Measurements from ENCODE around the gene CCND2. TPM values are rescaled to one million over a fixed set of nuclear protein-coding genes. Genes with fewer than 3 reads are reported as not detected.

Gene CCND2
- total and polyA plus RNA-seq, 9 of the 15 experiments (the other 6 are each of a cell fraction or from before 2014, with no cell fraction given) = 13.6 to 99.3 (median 39.6) TPM

DNA sequence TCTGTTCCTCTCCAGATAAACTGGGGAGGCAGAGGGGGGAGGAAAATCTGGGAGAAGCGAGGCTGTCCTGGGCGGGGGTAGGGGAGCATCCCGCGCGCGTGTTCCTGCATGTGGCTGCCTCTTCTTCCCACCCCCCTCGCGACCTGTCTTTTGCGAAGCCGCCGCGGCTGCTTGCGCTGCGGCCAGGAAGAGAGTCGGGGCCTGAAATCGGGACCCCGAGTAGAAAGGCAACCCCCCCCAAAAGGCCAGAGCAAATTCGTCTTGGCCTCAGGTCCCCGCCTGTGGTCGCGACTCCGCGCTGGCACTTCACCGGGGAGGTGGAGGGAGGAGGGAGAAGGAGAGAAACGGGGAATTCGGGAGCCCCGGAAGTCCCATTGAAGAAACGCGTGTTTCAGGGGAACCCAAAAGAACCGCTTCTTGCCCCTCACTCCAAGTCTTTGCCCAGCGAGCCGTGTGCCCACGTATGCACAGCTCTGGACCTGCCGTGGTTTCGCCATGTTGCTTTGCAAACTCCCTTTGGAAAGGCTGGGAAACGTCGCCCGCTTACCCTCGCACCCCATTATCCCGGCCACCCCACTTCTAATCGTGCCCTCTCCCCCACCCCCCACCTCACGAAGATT lies 944 bp downstream of the CCND2 start (continued):
- TF ChIP-seq, protein P1, sequence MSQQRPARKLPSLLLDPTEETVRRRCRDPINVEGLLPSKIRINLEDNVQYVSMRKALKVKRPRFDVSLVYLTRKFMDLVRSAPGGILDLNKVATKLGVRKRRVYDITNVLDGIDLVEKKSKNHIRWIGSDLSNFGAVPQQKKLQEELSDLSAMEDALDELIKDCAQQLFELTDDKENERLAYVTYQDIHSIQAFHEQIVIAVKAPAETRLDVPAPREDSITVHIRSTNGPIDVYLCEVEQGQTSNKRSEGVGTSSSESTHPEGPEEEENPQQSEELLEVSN (IDR thresholded peaks at IDR 0.05; ENCODE audit: borderline replicate concordance in 1 of 2, extremely low read depth in 1 of 2, insufficient read depth in 1 of 2, insufficient read length in 1 of 2, low read depth in 1 of 2, low read length in 1 of 2, poor library complexity in 1 of 2, severe bottlenecking in 1 of 2) = peak in 1 of 2 experiments; percentile 43
- TF ChIP-seq MYC (IDR thresholded peaks at IDR 0.05; ENCODE audit: low read depth, low read length) (peak; percentile 36; the same call in 1 of the 2 replicates), MYC (CRISPR knock-in tag; IDR thresholded peaks at IDR 0.05; ENCODE audit: borderline replicate concordance, low read depth) (no peak), ZNF263 (CRISPR knock-in tag; IDR thresholded peaks at IDR 0.05; ENCODE audit: borderline replicate concordance) (peak; percentile 35; the same call in 1 of the 2 replicates), TCF7 (IDR thresholded peaks at IDR 0.05; ENCODE audit: borderline replicate concordance) (no peak), ZNF217 (CRISPR knock-in tag; IDR thresholded peaks at IDR 0.05) (no peak), RBM22 (IDR thresholded peaks at IDR 0.05; ENCODE audit: low read depth, low read length, poor library complexity, severe bottlenecking) (peak; percentile 1), YY1 (IDR thresholded peaks at IDR 0.05; ENCODE audit: borderline replicate concordance in 1 of 3, control insufficient read depth in 1 of 3, extremely low read depth in 1 of 3, insufficient read depth in 3 of 3, insufficient read length in 1 of 3, insufficient replicate concordance in 2 of 3, low read depth in 1 of 3, low read length in 2 of 3) (peak in 1 of 3 experiments; percentile 21), RBFOX2 (IDR thresholded peaks at IDR 0.05; ENCODE audit: low read depth, low read length) (peak; percentile 57), RBBP5 (IDR thresholded peaks at IDR 0.05; ENCODE audit: borderline replicate concordance, insufficient read depth, low read length, poor library complexity, severe bottlenecking) (peak; percentile 60), SAP30 (IDR thresholded peaks at IDR 0.05; ENCODE audit: borderline replicate concordance, insufficient read depth, low read depth, low read length, poor library complexity, severe bottlenecking) (peak; percentile 1), IFI16 (CRISPR knock-in tag; IDR thresholded peaks at IDR 0.05) (no peak), EP400 (IDR thresholded peaks at IDR 0.05) (no peak), ZNF146 (CRISPR knock-in tag; IDR thresholded peaks at IDR 0.05; ENCODE audit: unreplicated experiment) (no peak)
- TF ChIP-seq, protein P2, sequence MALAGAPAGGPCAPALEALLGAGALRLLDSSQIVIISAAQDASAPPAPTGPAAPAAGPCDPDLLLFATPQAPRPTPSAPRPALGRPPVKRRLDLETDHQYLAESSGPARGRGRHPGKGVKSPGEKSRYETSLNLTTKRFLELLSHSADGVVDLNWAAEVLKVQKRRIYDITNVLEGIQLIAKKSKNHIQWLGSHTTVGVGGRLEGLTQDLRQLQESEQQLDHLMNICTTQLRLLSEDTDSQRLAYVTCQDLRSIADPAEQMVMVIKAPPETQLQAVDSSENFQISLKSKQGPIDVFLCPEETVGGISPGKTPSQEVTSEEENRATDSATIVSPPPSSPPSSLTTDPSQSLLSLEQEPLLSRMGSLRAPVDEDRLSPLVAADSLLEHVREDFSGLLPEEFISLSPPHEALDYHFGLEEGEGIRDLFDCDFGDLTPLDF (CRISPR knock-in tag; IDR thresholded peaks at IDR 0.05) = no peak

Measured in K562 (cell line).